Coronary artery (tissue), 2 donors: ENCODE results near the gene XRCC5.

Source experiments
- DNase-seq: peaks from one replicate; pipeline ENCODE4 v3.0.0-alpha.2; 2017; ENCODE audit warnings: low spot score
- H3K27ac ChIP-seq, 2 donors: fragments of 200-600 bp; sonication (generic); one replicate each; pipeline ENCODE4 v1.5.1; 2016 to 2019
- H3K4me3 ChIP-seq: fragments of 200-600 bp; sonication (generic); 2 replicates; pipeline ENCODE4 v1.5.1; 2016; ENCODE audit warnings: mild to moderate bottlenecking, moderate library complexity
- CTCF ChIP-seq: fragments of 200-600 bp; sonication (generic); IDR thresholded peaks from one replicate; pipeline ENCODE4 v1.5.1; 2019; ENCODE audit warnings: antibody characterized with exemption

Gene XRCC5

GRCh38 chr2:216159144-216159543 lies 50.0 kb downstream of the XRCC5 start:
- TF ChIP-seq CTCF = no peak
- no peak overlapping the region for H3K27ac ChIP-seq
- no peak overlapping the region for H3K4me3 ChIP-seq
- DNase-seq = no peak

- no peak for DNase-seq
- Histone ChIP-seq H3K27ac (no peak overlapping the region), H3K4me3 (no peak overlapping the region)
- TF ChIP-seq CTCF = no peak
Observed at GRCh38 chr2:216159646-216160045, 50.5 kb downstream of the XRCC5 start.

DNA sequence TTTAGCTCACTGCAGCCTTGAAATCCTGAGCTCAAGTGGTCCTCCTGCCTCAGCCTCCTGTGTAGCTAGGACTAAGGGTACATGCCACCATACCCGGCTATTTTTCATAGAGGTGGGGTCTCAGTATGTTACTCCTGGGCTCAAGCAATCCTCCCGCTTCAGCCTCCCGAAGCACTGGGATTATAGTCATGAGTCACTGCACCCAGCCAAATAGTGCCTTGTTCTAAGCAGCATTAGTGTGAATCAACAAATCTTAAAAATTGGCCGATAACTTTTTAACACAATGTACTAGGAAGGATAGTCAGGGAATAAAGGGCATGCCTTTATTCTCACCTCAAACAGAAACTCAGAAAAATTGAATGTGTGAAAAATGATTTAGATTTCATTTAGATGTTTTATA lies 51.6 kb downstream of the XRCC5 start:
- no peak for DNase-seq
- TF ChIP-seq CTCF = no peak
- H3K27ac ChIP-seq = no peak overlapping the region

GRCh38 chr2:216161967-216162366 lies 52.8 kb downstream of the XRCC5 start:
- Histone ChIP-seq H3K27ac (no peak overlapping the region), H3K4me3 (no peak overlapping the region)
- no peak for DNase-seq
- TF ChIP-seq CTCF = no peak

More for the DNA sequence above, 51.6 kb downstream of the XRCC5 start:
- H3K4me3 ChIP-seq = no peak overlapping the region

DNA sequence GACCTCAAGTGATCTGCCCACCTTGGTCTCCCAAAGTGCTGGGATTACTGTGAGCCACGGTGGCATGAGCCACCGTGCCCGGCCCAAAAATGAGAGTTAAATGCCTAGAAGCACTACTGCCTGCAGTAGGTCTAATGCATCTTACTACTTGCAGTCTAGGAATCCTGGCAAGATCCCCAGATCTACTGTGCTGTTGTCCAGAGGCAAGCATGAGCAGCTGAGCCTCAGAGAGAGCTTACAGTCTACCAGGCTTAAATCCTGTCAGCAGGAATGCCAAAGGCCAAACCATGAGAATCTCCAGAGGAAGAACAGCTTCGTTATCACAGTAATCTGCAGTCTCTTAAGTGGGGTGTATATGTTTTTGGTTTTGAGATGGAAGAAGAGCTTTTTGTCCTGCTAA lies 54.4 kb downstream of the XRCC5 start:
- DNase-seq = no peak
- TF ChIP-seq CTCF = no peak
- Histone ChIP-seq H3K4me3 (no peak overlapping the region), H3K27ac (no peak overlapping the region)

DNA sequence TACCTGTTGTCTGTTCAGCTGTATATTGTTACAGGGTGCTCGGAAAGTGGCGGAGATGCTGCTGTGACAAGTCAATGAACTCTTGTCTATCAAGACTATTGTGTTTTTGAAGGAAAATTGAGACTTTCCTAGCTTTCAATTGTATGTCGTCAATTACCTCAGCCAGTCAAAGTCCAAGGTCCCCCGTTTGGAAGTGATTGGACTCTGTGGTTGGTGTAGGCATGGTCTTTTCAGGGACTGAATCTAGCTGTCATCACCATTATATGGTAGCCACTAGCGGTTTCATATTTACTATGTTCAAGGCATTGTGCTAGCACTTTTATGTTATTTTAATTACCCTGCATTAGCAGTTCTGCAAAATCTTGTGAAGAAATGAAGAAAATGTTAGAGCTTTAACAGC lies 54.9 kb downstream of the XRCC5 start:
- no peak for TF ChIP-seq CTCF
- DNase-seq = no peak
- Histone ChIP-seq H3K4me3 (no peak overlapping the region), H3K27ac (no peak overlapping the region)

GRCh38 chr2:216164576-216164975 lies 55.4 kb downstream of the XRCC5 start:
- Histone ChIP-seq H3K27ac (no peak overlapping the region), H3K4me3 (no peak overlapping the region)
- DNase-seq = no peak
- no peak for TF ChIP-seq CTCF
